A549 (cell line): ENCODE measurements around the gene ACAD9.
"Not testable (repeated sequence)": the region's sequence is repeated elsewhere in the genome, so short reads cannot be mapped to it uniquely, and the experiment has no call there.

ENCODE experiments used
- CHD4 ChIP-seq: fragments of 200-600 bp; sonication (generic); IDR thresholded peaks from 2 replicates; pipeline ENCODE4 v1.6.1; 2016; ENCODE audit warnings: antibody characterized with exemption, mild to moderate bottlenecking, borderline replicate concordance
- ESRRA ChIP-seq: fragments of 150-350 bp; IDR thresholded peaks from 2 replicates; pipeline ENCODE4 v1.6.1; 2014; ENCODE audit warnings: mild to moderate bottlenecking, low read length, borderline replicate concordance
- JUN ChIP-seq, 2 experiments: fragments of >200 bp; sonication (Bioruptor Twin); formaldehyde crosslinking; IDR thresholded peaks; 2 replicates in 1 of 2; 3 replicates in 1 of 2; pipeline ENCODE4 v1.6.1; 2016 to 2017
- MAZ ChIP-seq: fragments of 150-350 bp; IDR thresholded peaks from 2 replicates; pipeline ENCODE4 v1.6.1; 2014; ENCODE audit warnings: antibody characterized with exemption, low read depth, low read length, borderline replicate concordance
- RARB ChIP-seq: fragments of 250-450 bp; sonication (Bioruptor Pico); IDR thresholded peaks from 2 replicates; pipeline ENCODE4 v1.8.0; 2021; ENCODE audit warnings: mild to moderate bottlenecking, moderate library complexity
- TF ChIP-seq, protein P1 (sequence below): fragments of 450-650 bp; IDR thresholded peaks from 2 replicates; pipeline ENCODE4 v1.6.1; 2014; ENCODE audit warnings: antibody characterized with exemption
- TF ChIP-seq, protein P2 (sequence below): fragments of >200 bp; sonication (Bioruptor Twin); formaldehyde crosslinking; IDR thresholded peaks from 3 replicates; pipeline ENCODE4 v1.5.1; 2016

- TF ChIP-seq, protein P1, sequence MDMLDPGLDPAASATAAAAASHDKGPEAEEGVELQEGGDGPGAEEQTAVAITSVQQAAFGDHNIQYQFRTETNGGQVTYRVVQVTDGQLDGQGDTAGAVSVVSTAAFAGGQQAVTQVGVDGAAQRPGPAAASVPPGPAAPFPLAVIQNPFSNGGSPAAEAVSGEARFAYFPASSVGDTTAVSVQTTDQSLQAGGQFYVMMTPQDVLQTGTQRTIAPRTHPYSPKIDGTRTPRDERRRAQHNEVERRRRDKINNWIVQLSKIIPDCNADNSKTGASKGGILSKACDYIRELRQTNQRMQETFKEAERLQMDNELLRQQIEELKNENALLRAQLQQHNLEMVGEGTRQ = not testable (repeated sequence)
- TF ChIP-seq JUN (IDR thresholded peaks at IDR 0.05); ESRRA; MAZ; CHD4; RARB (CRISPR knock-in tag): not testable (repeated sequence)
- TF ChIP-seq, protein P2, sequence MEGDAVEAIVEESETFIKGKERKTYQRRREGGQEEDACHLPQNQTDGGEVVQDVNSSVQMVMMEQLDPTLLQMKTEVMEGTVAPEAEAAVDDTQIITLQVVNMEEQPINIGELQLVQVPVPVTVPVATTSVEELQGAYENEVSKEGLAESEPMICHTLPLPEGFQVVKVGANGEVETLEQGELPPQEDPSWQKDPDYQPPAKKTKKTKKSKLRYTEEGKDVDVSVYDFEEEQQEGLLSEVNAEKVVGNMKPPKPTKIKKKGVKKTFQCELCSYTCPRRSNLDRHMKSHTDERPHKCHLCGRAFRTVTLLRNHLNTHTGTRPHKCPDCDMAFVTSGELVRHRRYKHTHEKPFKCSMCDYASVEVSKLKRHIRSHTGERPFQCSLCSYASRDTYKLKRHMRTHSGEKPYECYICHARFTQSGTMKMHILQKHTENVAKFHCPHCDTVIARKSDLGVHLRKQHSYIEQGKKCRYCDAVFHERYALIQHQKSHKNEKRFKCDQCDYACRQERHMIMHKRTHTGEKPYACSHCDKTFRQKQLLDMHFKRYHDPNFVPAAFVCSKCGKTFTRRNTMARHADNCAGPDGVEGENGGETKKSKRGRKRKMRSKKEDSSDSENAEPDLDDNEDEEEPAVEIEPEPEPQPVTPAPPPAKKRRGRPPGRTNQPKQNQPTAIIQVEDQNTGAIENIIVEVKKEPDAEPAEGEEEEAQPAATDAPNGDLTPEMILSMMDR = not testable (repeated sequence)
These were observed 49.3 kb upstream of the ACAD9 start for GRCh38 chr3:128829925-128830625.
